IMR-90 (cell line): Measurements from ENCODE around the gene CCDC77. TPM values are rescaled to one million over a fixed set of nuclear protein-coding genes. Genes with fewer than 3 reads are reported as not detected.

Source experiments
- ATAC-seq: fragments of 200-7000 bp; cut with Tn5 transposase; 2 replicates; pipeline ENCODE4 v1.9.1; 2020; ENCODE audit warnings: low read depth, mild to moderate bottlenecking, moderate library complexity
- BruUV-seq: library from RNA; stranded (reverse); fragments of 400-500 nt; replicated peaks from 2 replicates; lab custom pipeline; 2021; lab: Mats Ljungman, UMichigan
- CTCF ChIA-PET: fragments of 300-600 bp; formaldehyde crosslinking; extraction: SDS; loops from one replicate; lab custom pipeline; 2021; ENCODE audit warnings: antibody characterized with exemption; lab: Yijun Ruan, JAX
- POLR2A ChIA-PET: fragments of 300-600 bp; sonication (Branson Sonifier 250); formaldehyde crosslinking; loops from one replicate; lab custom pipeline; 2022; ENCODE audit warnings: antibody characterized with exemption; ENCODE audit not compliant: unreplicated experiment; lab: Charles Lee
- DNase-seq: peaks from one replicate; pipeline ENCODE4 v3.0.0; 2013
- H2AFZ ChIP-seq: replicated peaks from 2 replicates; pipeline ENCODE3; 2013; ENCODE audit warnings: low read length, mild to moderate bottlenecking; ENCODE audit not compliant: poor library complexity
- H2AK5ac ChIP-seq: 2 replicates; pipeline ENCODE4 v1.6.1; 2013; ENCODE audit warnings: low read depth, low read length, inconsistent platforms
- H2AK9ac ChIP-seq: replicated peaks from 2 replicates; pipeline ENCODE3; 2013; ENCODE audit warnings: mild to moderate bottlenecking, low read depth, low read length, moderate library complexity; ENCODE audit not compliant: poor library complexity
- H2BK120ac ChIP-seq: 2 replicates; pipeline ENCODE4 v1.6.1; 2013; ENCODE audit warnings: low read depth, low read length, inconsistent platforms
- H2BK15ac ChIP-seq: 3 replicates; pipeline ENCODE4 v1.6.1; 2013; ENCODE audit warnings: low read depth, low read length, inconsistent platforms
- H2BK20ac ChIP-seq: 2 replicates; pipeline ENCODE4 v1.6.1; 2013; ENCODE audit warnings: low read depth, mild to moderate bottlenecking, inconsistent platforms, low read length, moderate library complexity
- H2BK5ac ChIP-seq: 2 replicates; pipeline ENCODE4 v1.6.1; 2013; ENCODE audit warnings: mild to moderate bottlenecking, low read depth, low read length, inconsistent platforms; ENCODE audit not compliant: poor library complexity, severe bottlenecking
- H3K14ac ChIP-seq: replicated peaks from 2 replicates; pipeline ENCODE4 v1.6.1; 2013; ENCODE audit warnings: low read depth, low read length, inconsistent platforms
- H3K18ac ChIP-seq: 2 replicates; pipeline ENCODE4 v1.6.1; 2013; ENCODE audit warnings: low read depth, low read length, control low read depth
- H3K23ac ChIP-seq: 2 replicates; pipeline ENCODE4 v1.6.1; 2013; ENCODE audit warnings: low read depth, low read length, inconsistent platforms
- H3K27ac ChIP-seq: 2 replicates; pipeline ENCODE4 v1.5.1; 2013; ENCODE audit warnings: mild to moderate bottlenecking, control low read depth, low read length; ENCODE audit not compliant: insufficient read depth
- H3K27me3 ChIP-seq: 2 replicates; pipeline ENCODE4 v1.6.1; 2013; ENCODE audit warnings: low read length; ENCODE audit not compliant: control insufficient read depth, insufficient read depth
- H3K36me3 ChIP-seq: 2 replicates; pipeline ENCODE4 v1.6.1; 2013; ENCODE audit warnings: low read length, mixed read lengths; ENCODE audit not compliant: control insufficient read depth, insufficient read depth
- H3K4ac ChIP-seq: 2 replicates; pipeline ENCODE4 v1.6.1; 2013; ENCODE audit warnings: low read depth, low read length, inconsistent platforms
- H3K4me1 ChIP-seq: 2 replicates; pipeline ENCODE4 v1.6.1; 2013; ENCODE audit warnings: low read length, mixed read lengths; ENCODE audit not compliant: control insufficient read depth, insufficient read depth
- H3K4me2 ChIP-seq: 2 replicates; pipeline ENCODE4 v1.6.1; 2013; ENCODE audit warnings: low read depth, mild to moderate bottlenecking, control low read depth, low read length, moderate library complexity
- H3K4me3 ChIP-seq: 2 replicates; pipeline ENCODE4 v1.5.1; 2013; ENCODE audit warnings: low read depth, mild to moderate bottlenecking, control low read depth, low read length, moderate library complexity; ENCODE audit not compliant: insufficient read depth
- H3K56ac ChIP-seq: 2 replicates; pipeline ENCODE4 v1.6.1; 2013; ENCODE audit warnings: low read length, inconsistent platforms; ENCODE audit not compliant: insufficient read depth; ENCODE audit errors: extremely low read depth
- H3K79me1 ChIP-seq, 2 experiments: 2 replicates each; pipeline ENCODE4 v1.6.1; 2013; ENCODE audit warnings: low read length in 2 of 2, inconsistent platforms in 1 of 2, low read depth in 1 of 2
- H3K9ac ChIP-seq: 2 replicates; pipeline ENCODE4 v1.6.1; 2013; ENCODE audit warnings: low read depth, low read length, control low read depth
- H3K9me1 ChIP-seq: 2 replicates; pipeline ENCODE4 v1.6.1; 2013; ENCODE audit warnings: low read length, inconsistent platforms; ENCODE audit not compliant: insufficient read depth
- H3K9me3 ChIP-seq: 2 replicates; pipeline ENCODE4 v1.6.1; 2013; ENCODE audit warnings: low read length; ENCODE audit not compliant: control insufficient read depth, insufficient read depth
- H4K20me1 ChIP-seq: 2 replicates; pipeline ENCODE4 v1.6.1; 2013; ENCODE audit warnings: low read length, inconsistent platforms; ENCODE audit not compliant: insufficient read depth
- H4K5ac ChIP-seq: 2 replicates; pipeline ENCODE4 v1.6.1; 2013; ENCODE audit warnings: mild to moderate bottlenecking, low read depth, low read length, control low read depth
- H4K8ac ChIP-seq, 2 experiments: 2 replicates each; pipeline ENCODE4 v1.6.1; 2013; ENCODE audit warnings: low read depth in 2 of 2, low read length in 2 of 2, control low read depth in 1 of 2, inconsistent platforms in 1 of 2
- H4K91ac ChIP-seq: 2 replicates; pipeline ENCODE4 v1.6.1; 2013; ENCODE audit warnings: low read depth, low read length, inconsistent platforms; ENCODE audit not compliant: insufficient read depth
- CHD1 ChIP-seq: IDR thresholded peaks from 2 replicates; pipeline ENCODE4 v1.6.1; 2012; ENCODE audit warnings: low read depth, low read length, improper control_type of control experiment
- MAZ ChIP-seq: IDR thresholded peaks from 2 replicates; pipeline ENCODE4 v1.6.1; 2012; ENCODE audit warnings: low read depth, mild to moderate bottlenecking, low read length, improper control_type of control experiment, moderate library complexity, borderline replicate concordance
- POLR2A ChIP-seq: IDR thresholded peaks from 2 replicates; pipeline ENCODE4 v1.6.1; 2012; ENCODE audit warnings: mild to moderate bottlenecking, low read depth, low read length
- WGBS, 2 experiments: methylation state at CpG; one replicate each; pipeline versions ENCODE4 v1.1.5 to v1.1.7; 2013; ENCODE audit warnings: missing lambda C conversion rate in 2 of 2; ENCODE audit not compliant: insufficient read length in 1 of 2; ENCODE audit errors: extremely low coverage in 2 of 2; 5-methylcytosine and 5-hydroxymethylcytosine counted together
- dilution Hi-C: fragments of 300-500 bp; cut with HindIII; formaldehyde crosslinking; loops from one replicate; pipeline ENCODE4 v1.14.3; 2018; ENCODE audit warnings: low sequenced_read_pairs; ENCODE audit not compliant: unreplicated experiment
- in situ Hi-C: fragments of 300-500 bp; cut with MboI; formaldehyde crosslinking; loops from 3 replicates; pipeline ENCODE4 v1.14.3; 2019; ENCODE audit warnings: low sequenced_read_pairs, inconsistent platforms, mixed read lengths
- intact Hi-C: fragments of 100-400 bp; cut with micrococcal nuclease; formaldehyde crosslinking; loops from 2 replicates; pipeline ENCODE4 v1.10.0; 2022
- polyA plus RNA-seq, 3 experiments: library from polyadenylated mRNA; depleted of rRNA; stranded (reverse); fragments of >200 nt; gene quantifications; 2 replicates each; pipeline ENCODE4 v1.2.3, GENCODE V29; 2012; ENCODE audit warnings: low replicate concordance in 1 of 3
- total RNA-seq: library from RNA; depleted of rRNA; stranded (reverse); fragments of >200 nt; gene quantifications from 2 replicates; pipeline ENCODE4 v1.2.3, GENCODE V29; 2012

The CCDC77 gene
- total and polyA plus RNA-seq, 2 of the 4 experiments (the other 2 are of a cell fraction), result 6.6 to 7.2 TPM

DNA sequence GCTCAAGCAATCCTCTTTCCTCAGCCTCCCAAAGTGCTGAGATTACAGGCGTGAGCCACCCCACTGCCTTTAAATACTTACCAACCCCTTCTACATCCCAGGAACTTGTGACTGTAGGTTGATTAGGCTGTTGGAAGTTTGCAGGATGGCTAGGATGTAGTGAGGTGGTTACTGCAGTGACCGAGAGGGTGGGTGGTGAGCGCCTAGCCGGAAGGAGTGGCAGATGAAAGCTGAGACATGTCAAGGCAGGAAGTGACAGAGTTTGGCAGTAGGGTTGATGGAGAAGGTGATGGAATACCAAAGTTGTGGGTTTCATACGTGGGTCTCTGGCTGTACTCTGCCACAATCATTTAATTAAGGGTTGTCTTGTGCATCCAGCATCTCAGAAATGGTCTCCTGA lies 71.8 kb downstream of the CCDC77 start:
- Histone ChIP-seq H3K9me3 (no peaks in the 10 kb centered on the region), H3K9me1 (no peaks in the 10 kb centered on the region), H2AFZ (peak overlapping the region; percentile 29), H4K20me1 (no peaks in the 10 kb centered on the region), H4K5ac (no peak overlapping the region), H4K91ac (no peak overlapping the region), H3K79me1 (no peaks in the 10 kb centered on the region), H3K4me1 (no peaks in the 10 kb centered on the region), H2AK5ac (no peak overlapping the region), H2BK15ac (no peak overlapping the region), H3K56ac (no peak overlapping the region), H3K23ac (no peak overlapping the region; the same call in 1 of the 2 replicates), H2AK9ac (no peak overlapping the region), H4K8ac (no peak overlapping the region), H3K4me2 (no peak overlapping the region), H2BK5ac (no peak overlapping the region), H2BK20ac (no peak overlapping the region), H2BK120ac (no peak overlapping the region), H3K36me3 (no peaks in the 10 kb centered on the region), H3K4me3 (no peak overlapping the region), H3K9ac (no peak overlapping the region), H3K18ac (no peak overlapping the region), H3K27me3 (peaks cover 62% of the 10 kb centered on the region), H3K14ac (no peak overlapping the region), H3K27ac (no peak overlapping the region), H3K4ac (no peak overlapping the region)
- intact Hi-C loops, result no loop called here
- 50% methylated on average over 2 of the region's 5 CpGs; no CpG with 5 or more reads in 1 of the 2 experiments for WGBS, 2 experiments
- POLR2A ChIA-PET, result no interaction called here
- ATAC-seq (no peak), DNase-seq (no peak)
- no TSS peak for BruUV-seq
- CTCF ChIA-PET, result no interaction called here
- TF ChIP-seq CHD1 (no peak), POLR2A (no peak), MAZ (no peak)
- dilution Hi-C loops, result no loop called here
- in situ Hi-C loops, result no loop called here
